ENCODE results near the gene QRFP.

Gene QRFP

DNA sequence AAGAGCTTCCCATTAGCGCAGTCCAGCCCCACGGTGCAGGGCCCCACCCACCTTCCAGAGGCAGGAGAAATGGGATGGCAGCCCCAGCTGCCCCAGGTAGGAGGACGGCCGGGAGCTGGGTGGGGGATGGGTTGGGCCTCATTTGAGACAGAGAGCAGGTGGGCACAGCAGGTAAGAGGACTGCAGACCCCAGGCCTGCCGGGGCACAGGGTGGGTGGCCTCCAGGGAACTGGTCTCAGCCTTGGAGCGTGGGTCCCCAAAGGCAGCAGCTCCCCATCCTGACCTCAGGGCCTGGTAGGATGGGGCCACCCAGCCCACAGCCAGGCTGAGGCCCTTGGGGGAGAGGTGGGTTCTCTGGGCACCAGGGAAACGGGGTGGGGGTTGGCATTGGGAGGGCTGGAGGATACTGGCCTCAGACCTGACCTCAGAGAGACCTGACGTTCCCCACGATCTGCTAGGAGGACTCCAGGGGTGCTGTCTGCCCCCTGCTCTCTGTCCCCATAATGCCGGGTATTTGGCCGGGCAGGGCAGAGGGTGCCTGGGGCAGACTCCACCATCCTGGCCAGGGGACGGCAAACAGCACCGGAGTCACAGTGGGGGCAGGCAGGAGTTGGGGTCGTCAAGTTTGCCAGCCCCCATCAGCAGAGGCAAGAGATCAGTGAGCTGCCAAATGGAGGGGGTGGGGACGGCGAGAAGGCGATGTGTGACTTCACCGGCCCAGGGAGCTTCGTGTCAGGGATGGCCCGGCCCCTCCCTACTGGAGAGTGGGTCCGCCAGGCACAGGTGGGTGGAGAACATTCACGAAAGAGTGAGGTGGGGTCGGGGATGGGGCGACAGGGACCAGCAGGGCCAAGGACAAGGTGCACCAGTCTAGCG is 6.8 kb upstream of the QRFP start:
- Histone ChIP-seq H3K9me3 (ENCODE audit: control insufficient read depth in 2 of 2, low read length in 2 of 2) (no peaks in the 10 kb centered on the region), H3K27me3 (ENCODE audit: control insufficient read depth in 2 of 2, insufficient read depth in 2 of 2, low read length in 2 of 2) (peaks cover 3% of the 10 kb centered on the region in 2 donors), H3K9ac (ENCODE audit: low read depth in 1 of 2, low read length in 2 of 2) (no peak overlapping the region), H3K27ac (ENCODE audit: low read depth in 2 of 2, low read length in 2 of 2) (no peak overlapping the region), H3K4me1 (ENCODE audit: control insufficient read depth in 2 of 2, insufficient read depth in 2 of 2, low read length in 2 of 2) (peaks cover 0 to under 1% of the 10 kb centered on the region in 2 donors), H3K4me3 (ENCODE audit: low read length in 2 of 2) (no peak overlapping the region), H3K36me3 (ENCODE audit: control insufficient read depth in 2 of 2, insufficient read depth in 2 of 2, low read length in 2 of 2) (no peaks in the 10 kb centered on the region)

DNA sequence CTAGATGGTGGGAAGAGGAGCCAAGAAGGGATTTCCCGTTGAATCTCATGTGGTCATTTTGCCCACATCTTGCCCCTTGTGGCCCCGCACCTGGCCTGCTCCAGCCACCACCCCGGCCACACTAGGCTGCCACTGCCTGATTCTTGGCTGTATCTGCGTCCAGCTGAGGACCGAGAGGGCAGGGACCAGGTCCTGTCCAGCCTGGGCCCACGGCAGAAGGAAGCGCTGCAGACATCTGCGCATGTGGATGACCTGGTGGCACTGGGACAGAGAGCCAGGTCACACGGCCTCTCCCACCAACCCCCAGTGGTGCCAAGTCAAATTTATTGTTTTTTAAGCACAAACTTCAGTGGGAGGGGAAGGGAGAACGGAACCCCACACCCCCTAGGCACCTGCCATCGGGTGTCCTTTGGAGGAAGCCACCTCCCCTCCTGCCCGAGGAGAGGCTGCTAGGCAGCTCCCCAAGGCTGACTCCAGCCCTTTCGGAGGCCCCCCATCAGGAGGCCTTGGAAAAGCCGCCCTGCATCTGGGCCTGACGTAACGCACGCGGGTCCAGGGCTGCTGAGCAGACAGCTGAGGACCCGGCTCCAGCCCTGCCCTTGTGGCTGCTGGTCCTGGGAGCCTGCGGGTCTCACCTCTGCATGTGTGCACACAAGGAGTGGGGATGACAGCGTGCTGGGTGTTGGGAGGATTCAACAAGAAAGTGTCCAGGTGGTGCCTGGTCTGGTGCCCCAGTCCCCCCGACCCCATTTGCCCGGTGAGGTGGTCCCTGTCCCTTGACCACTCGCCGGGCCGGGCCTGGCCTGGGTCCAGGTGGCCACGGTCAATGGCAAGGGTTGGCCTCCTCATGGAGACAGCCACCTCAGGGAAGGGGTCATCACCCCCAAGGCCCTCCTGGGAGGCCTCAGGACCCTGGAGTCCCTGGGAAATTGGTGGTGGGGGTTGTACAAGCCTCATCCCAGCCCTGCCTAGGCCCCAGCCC is 5.9 kb upstream of the QRFP start:
- H3K36me3 ChIP-seq (ENCODE audit: control insufficient read depth in 2 of 2, insufficient read depth in 2 of 2, low read length in 2 of 2), result no peaks in the 10 kb centered on the region
- H3K9me3 ChIP-seq (ENCODE audit: control insufficient read depth in 2 of 2, low read length in 2 of 2), result no peaks in the 10 kb centered on the region
- H3K9ac ChIP-seq (ENCODE audit: low read depth in 1 of 2, low read length in 2 of 2), result no peak overlapping the region
- no peak overlapping the region for H3K27ac ChIP-seq (ENCODE audit: low read depth in 2 of 2, low read length in 2 of 2)
- H3K4me1 ChIP-seq (ENCODE audit: control insufficient read depth in 2 of 2, insufficient read depth in 2 of 2, low read length in 2 of 2), result peaks cover 0 to 5% of the 10 kb centered on the region in 2 donors
- H3K4me3 ChIP-seq (ENCODE audit: low read length in 2 of 2), result no peak overlapping the region
- peaks cover 3 to 8% of the 10 kb centered on the region in 2 donors for H3K27me3 ChIP-seq (ENCODE audit: control insufficient read depth in 2 of 2, insufficient read depth in 2 of 2, low read length in 2 of 2)

DNA sequence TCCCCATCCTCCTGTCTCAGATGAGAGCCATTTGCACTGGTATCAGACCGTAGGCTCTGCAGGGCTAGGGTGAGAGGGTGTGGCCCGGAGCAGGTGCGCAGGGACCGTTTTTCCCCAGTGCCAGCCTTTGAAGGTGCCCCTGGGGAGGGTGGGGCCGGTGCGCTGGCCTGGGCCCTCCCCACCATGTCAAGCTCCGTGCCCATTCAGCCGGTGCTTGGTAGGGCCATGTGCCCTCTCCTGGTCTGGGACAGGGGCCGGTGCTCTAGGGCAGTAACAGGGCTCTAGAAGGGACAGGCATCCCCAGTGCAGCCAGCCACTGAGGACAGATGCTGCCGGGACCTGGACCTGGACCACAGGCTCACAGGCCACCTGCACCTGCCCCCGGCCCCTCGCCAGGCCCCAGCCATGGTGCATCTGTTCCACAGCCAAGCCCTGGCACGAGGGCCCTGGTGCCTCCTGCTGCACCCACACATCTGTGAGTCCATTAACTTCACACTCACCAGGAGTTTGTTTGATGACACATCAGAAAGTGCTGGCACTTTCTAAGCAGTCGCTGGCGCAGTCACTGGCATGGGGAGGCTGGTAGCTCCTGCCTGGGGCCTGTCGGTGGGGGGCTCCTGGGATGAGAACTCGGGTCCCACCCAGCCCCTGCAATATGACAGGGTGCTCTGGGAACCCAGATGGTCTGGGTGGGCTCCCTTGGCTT is 5.0 kb upstream of the QRFP start:
- no peak overlapping the region for H3K27ac ChIP-seq (ENCODE audit: low read depth in 2 of 2, low read length in 2 of 2)
- no peaks in the 10 kb centered on the region for H3K9me3 ChIP-seq (ENCODE audit: control insufficient read depth in 2 of 2, low read length in 2 of 2)
- H3K4me3 ChIP-seq (ENCODE audit: low read length in 2 of 2), result no peak overlapping the region
- H3K27me3 ChIP-seq (ENCODE audit: control insufficient read depth in 2 of 2, insufficient read depth in 2 of 2, low read length in 2 of 2), result peaks cover 3 to 11% of the 10 kb centered on the region in 2 donors
- no peak overlapping the region for H3K9ac ChIP-seq (ENCODE audit: low read depth in 1 of 2, low read length in 2 of 2)
- H3K4me1 ChIP-seq (ENCODE audit: control insufficient read depth in 2 of 2, insufficient read depth in 2 of 2, low read length in 2 of 2), result peaks cover 0 to 5% of the 10 kb centered on the region in 2 donors
- H3K36me3 ChIP-seq (ENCODE audit: control insufficient read depth in 2 of 2, insufficient read depth in 2 of 2, low read length in 2 of 2), result no peaks in the 10 kb centered on the region

DNA sequence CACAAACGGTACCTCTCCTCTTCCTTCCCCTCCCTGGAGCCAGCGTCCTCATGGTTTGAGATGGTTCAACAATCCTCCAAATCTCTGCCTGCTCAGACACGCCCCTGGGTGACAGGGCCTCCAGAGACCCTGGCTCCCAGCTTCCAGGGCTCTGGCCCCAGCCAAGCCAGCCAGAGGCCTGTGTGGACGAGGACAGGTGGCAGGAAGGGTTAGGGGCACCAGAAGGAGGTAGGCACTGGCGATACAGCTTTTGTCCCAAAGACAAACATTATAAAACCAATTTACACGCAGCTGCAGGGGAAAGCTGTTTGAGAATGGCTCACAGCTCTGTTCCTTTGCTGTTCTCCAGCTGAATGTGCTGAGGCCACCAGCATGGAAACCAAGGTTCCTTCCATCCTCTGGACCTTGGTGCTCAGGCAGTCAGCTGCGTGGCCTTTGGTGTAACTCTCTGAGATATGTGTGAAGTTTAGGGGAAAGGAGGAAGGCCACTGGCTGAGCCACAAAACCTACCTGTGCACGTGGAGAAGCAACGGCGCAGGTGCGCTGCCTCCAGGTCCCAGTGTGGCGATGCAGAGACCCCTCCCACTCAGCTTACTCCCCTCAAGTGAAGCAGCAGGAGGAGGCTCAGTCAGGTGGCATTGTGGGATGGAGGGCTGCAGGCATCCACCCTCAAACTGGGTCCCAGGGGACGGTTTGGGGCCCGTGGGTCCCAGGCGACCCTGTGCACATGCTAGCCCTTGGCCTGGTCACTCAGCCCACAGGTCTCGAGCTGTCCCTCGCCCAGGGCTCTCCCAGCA is 4.3 kb upstream of the QRFP start:
- no peak overlapping the region for H3K27ac ChIP-seq (ENCODE audit: low read depth in 2 of 2, low read length in 2 of 2)
- no peak overlapping the region for H3K9ac ChIP-seq (ENCODE audit: low read depth in 1 of 2, low read length in 2 of 2)
- H3K36me3 ChIP-seq (ENCODE audit: control insufficient read depth in 2 of 2, insufficient read depth in 2 of 2, low read length in 2 of 2), result no peaks in the 10 kb centered on the region
- H3K4me1 ChIP-seq (ENCODE audit: control insufficient read depth in 2 of 2, insufficient read depth in 2 of 2, low read length in 2 of 2), result peaks cover 0 to 5% of the 10 kb centered on the region in 2 donors
- H3K4me3 ChIP-seq (ENCODE audit: low read length in 2 of 2), result no peak overlapping the region
- H3K27me3 ChIP-seq (ENCODE audit: control insufficient read depth in 2 of 2, insufficient read depth in 2 of 2, low read length in 2 of 2), result peaks cover 3 to 11% of the 10 kb centered on the region in 2 donors
- H3K9me3 ChIP-seq (ENCODE audit: control insufficient read depth in 2 of 2, low read length in 2 of 2), result no peaks in the 10 kb centered on the region

DNA sequence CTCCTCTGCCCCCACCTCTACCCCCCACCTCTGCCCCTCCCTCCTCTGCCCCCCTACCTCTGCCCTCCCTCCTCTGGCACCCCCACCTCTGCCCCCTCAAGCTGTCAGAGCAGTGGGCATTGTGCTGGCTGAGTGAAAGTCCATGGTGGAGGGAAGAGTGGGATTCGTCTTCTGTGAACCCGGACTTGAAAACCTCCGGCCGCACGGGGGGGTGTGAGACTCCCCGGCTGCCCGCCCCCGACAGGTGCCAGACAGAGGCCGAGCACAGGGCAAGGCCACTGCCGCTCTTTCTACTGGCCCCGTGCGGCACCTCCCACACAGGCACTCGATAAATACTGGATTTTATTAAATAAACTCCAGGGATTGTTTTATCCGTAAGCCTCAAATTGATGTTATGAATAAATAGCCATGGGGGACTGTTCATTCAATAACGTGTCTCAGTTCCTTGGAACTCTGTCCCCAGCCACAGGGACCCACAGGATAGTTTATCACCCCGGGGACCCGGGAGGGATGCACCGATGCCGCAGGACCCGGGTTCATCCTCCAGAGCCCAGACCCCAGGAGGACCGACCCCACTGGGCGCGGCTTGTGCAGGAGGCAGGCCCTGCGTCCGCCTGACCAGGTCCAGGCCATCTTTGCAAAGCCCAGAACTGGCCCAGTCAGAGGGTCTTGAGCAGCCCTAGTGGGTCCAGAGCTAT is 2.6 kb upstream of the QRFP start:
- no peaks in the 10 kb centered on the region for H3K9me3 ChIP-seq (ENCODE audit: control insufficient read depth in 2 of 2, low read length in 2 of 2)
- H3K36me3 ChIP-seq (ENCODE audit: control insufficient read depth in 2 of 2, insufficient read depth in 2 of 2, low read length in 2 of 2), result no peaks in the 10 kb centered on the region
- H3K27me3 ChIP-seq (ENCODE audit: control insufficient read depth in 2 of 2, insufficient read depth in 2 of 2, low read length in 2 of 2), result peaks cover 3 to 11% of the 10 kb centered on the region in 2 donors
- no peak overlapping the region for H3K4me3 ChIP-seq (ENCODE audit: low read length in 2 of 2)
- H3K9ac ChIP-seq (ENCODE audit: low read depth in 1 of 2, low read length in 2 of 2), result no peak overlapping the region
- no peak overlapping the region for H3K27ac ChIP-seq (ENCODE audit: low read depth in 2 of 2, low read length in 2 of 2)
- H3K4me1 ChIP-seq (ENCODE audit: control insufficient read depth in 2 of 2, insufficient read depth in 2 of 2, low read length in 2 of 2), result peaks cover 2 to 14% of the 10 kb centered on the region in 2 donors

DNA sequence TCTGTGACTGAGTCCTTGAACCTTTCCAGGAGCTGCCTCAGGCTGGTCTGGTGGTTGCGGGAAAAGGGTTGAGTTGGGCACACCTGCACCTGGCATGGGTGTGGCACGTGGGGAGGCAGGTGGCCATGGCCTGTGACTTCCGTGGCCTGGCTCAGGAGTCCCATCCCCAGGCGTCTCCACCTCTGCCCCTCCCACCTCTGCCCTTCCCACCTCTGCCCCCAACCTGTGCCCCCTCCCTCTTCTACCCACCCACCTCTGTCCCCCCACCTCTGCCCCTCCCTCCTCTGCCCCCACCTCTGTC is 1.9 kb upstream of the QRFP start:
- H3K4me3 ChIP-seq (ENCODE audit: low read length in 2 of 2), result no peak overlapping the region
- peaks cover 3 to 11% of the 10 kb centered on the region in 2 donors for H3K27me3 ChIP-seq (ENCODE audit: control insufficient read depth in 2 of 2, insufficient read depth in 2 of 2, low read length in 2 of 2)
- H3K36me3 ChIP-seq (ENCODE audit: control insufficient read depth in 2 of 2, insufficient read depth in 2 of 2, low read length in 2 of 2), result peaks cover 0 to under 1% of the 10 kb centered on the region in 2 donors
- H3K4me1 ChIP-seq (ENCODE audit: control insufficient read depth in 2 of 2, insufficient read depth in 2 of 2, low read length in 2 of 2), result peaks cover 2 to 21% of the 10 kb centered on the region in 2 donors
- H3K9me3 ChIP-seq (ENCODE audit: control insufficient read depth in 2 of 2, low read length in 2 of 2), result no peaks in the 10 kb centered on the region
- peak overlapping the region; percentile 10 to 45 for H3K27ac ChIP-seq (ENCODE audit: low read depth in 2 of 2, low read length in 2 of 2)
- no peak overlapping the region for H3K9ac ChIP-seq (ENCODE audit: low read depth in 1 of 2, low read length in 2 of 2)

DNA sequence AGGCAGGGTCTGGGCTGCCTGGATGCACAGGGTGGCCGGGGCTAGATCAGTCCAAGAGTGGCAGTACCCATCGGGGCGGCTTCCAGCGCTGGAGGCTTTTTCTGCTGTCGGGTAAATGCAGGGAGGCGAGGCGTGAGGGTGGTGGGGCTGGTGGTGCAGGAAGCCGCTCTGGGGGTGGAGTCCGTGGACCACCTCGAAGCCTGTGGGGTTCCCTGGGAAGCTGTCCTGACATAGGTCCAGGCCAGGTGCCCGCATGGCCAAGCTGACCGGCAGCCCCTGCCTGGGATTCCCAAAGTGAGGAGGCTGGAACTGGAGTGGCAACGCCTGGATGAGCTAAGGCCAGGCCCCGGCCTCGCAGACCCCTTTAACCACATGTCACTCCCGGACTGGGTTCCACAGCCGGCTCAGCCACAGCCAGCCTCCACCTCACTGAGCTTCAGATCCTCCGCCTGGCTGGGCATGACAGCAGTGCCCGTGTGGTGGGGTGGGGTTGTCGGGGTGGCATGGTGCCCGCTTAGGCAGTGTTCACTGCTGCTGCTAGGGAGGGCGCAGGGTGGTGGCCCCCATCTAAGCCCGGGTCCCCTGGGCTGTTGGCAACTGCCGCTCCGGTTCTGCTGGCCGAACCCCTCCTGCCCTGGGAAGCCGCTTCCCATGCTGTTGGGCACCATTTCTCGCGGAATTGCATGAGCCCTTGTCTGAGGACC is 1.4 kb upstream of the QRFP start:
- peaks cover 2 to 24% of the 10 kb centered on the region in 2 donors for H3K4me1 ChIP-seq (ENCODE audit: control insufficient read depth in 2 of 2, insufficient read depth in 2 of 2, low read length in 2 of 2)
- peaks cover 3 to 11% of the 10 kb centered on the region in 2 donors for H3K27me3 ChIP-seq (ENCODE audit: control insufficient read depth in 2 of 2, insufficient read depth in 2 of 2, low read length in 2 of 2)
- peak overlapping the region in 1 of 2 donors; percentile 12 for H3K9ac ChIP-seq (ENCODE audit: low read depth in 1 of 2, low read length in 2 of 2)
- peaks cover 0 to 3% of the 10 kb centered on the region in 2 donors for H3K36me3 ChIP-seq (ENCODE audit: control insufficient read depth in 2 of 2, insufficient read depth in 2 of 2, low read length in 2 of 2)
- no peaks in the 10 kb centered on the region for H3K9me3 ChIP-seq (ENCODE audit: control insufficient read depth in 2 of 2, low read length in 2 of 2)
- no peak overlapping the region for H3K4me3 ChIP-seq (ENCODE audit: low read length in 2 of 2)
- H3K27ac ChIP-seq (ENCODE audit: low read depth in 2 of 2, low read length in 2 of 2), result peak overlapping the region; percentile 10 to 45

DNA sequence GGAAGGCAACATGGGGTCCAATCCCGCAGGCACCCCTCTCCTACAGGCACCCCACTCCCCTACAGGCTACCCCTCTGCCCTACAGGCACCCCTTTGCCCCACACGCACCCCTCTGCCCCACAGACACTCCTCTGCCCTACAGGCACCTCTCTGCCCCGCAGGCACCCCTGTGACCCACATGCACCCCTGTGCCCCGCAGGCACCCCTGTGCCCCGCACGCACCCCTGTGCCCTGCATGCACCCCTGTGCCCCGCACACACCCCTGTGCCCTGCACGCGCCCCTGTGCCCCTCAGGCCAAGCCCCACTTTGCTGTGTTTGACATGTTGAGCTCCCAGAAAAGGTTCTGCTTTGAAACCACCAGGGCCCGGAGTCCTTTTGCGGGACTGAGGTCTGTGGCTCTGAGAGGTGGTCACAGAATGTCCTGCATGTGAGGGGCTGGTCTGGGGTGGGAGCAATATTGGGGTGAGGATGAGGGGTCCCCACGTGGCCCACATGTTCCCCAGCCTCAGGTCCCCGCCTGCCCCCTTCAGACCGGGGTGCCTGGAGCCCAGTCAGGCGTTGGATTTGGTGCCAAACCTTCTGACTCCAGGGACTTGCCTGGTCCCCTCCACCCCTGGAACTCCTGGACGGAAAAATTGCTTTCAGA is 616 bp upstream of the QRFP start:
- Histone ChIP-seq H3K9me3 (ENCODE audit: control insufficient read depth in 2 of 2, low read length in 2 of 2) (no peaks in the 10 kb centered on the region), H3K9ac (ENCODE audit: low read depth in 1 of 2, low read length in 2 of 2) (peak overlapping the region in 1 of 2 donors; percentile 12), H3K27ac (ENCODE audit: low read depth in 2 of 2, low read length in 2 of 2) (no peak overlapping the region), H3K36me3 (ENCODE audit: control insufficient read depth in 2 of 2, insufficient read depth in 2 of 2, low read length in 2 of 2) (peaks cover 0 to 3% of the 10 kb centered on the region in 2 donors), H3K27me3 (ENCODE audit: control insufficient read depth in 2 of 2, insufficient read depth in 2 of 2, low read length in 2 of 2) (peaks cover 3 to 11% of the 10 kb centered on the region in 2 donors), H3K4me1 (ENCODE audit: control insufficient read depth in 2 of 2, insufficient read depth in 2 of 2, low read length in 2 of 2) (peaks cover 2 to 24% of the 10 kb centered on the region in 2 donors), H3K4me3 (ENCODE audit: low read length in 2 of 2) (no peak overlapping the region)

Measured in mucosa of rectum (tissue), 2 donors.